OCI-LY3 (cell line): ENCODE measurements around the gene CCDC28B.

ENCODE experiments used
- EZH2phosphoT487 ChIP-seq: fragments of 200-600 bp; shearing (Covaris generic); IDR thresholded peaks from 2 replicates; pipeline ENCODE4 v1.6.1; 2018; ENCODE audit warnings: antibody characterized with exemption, mixed run types, low read depth
- TF ChIP-seq, protein P1 (sequence below): fragments of 200-600, 300-600 bp; sonication (generic); IDR thresholded peaks from 2 replicates; pipeline ENCODE4 v1.5.1; 2014; ENCODE audit warnings: antibody characterized with exemption, low read length, low read depth

DNA sequence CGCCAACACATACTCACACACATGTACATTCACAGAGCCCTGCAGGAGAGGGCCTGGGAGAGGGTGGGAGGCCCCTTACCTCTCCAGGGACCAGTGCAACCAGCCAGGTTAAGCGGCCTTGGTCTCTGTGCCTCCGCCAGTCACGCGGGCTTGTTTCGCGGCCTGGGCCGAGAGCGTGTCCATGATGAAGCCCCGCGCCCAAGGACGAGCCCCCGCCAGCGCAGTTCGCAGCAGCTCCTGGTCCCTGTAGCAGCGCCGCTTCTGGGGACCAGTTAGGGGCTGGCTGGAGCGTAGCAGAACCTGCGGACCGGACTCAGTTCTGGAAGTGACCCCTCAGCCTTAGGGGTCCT, 39.4 kb downstream of the CCDC28B start:
- TF ChIP-seq, protein P1, sequence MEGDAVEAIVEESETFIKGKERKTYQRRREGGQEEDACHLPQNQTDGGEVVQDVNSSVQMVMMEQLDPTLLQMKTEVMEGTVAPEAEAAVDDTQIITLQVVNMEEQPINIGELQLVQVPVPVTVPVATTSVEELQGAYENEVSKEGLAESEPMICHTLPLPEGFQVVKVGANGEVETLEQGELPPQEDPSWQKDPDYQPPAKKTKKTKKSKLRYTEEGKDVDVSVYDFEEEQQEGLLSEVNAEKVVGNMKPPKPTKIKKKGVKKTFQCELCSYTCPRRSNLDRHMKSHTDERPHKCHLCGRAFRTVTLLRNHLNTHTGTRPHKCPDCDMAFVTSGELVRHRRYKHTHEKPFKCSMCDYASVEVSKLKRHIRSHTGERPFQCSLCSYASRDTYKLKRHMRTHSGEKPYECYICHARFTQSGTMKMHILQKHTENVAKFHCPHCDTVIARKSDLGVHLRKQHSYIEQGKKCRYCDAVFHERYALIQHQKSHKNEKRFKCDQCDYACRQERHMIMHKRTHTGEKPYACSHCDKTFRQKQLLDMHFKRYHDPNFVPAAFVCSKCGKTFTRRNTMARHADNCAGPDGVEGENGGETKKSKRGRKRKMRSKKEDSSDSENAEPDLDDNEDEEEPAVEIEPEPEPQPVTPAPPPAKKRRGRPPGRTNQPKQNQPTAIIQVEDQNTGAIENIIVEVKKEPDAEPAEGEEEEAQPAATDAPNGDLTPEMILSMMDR, result no peak
- no peak for TF ChIP-seq EZH2phosphoT487
